LNCaP clone FGC (cell line): ENCODE results near the gene DEDD.

ENCODE experiments used
- DNase-seq: peaks from one replicate; pipeline ENCODE4 v3.0.0-alpha.2; 2011; ENCODE audit warnings: low read depth
- H3K4me3 ChIP-seq: 2 replicates; pipeline ENCODE4 v1.5.1; 2011; ENCODE audit warnings: mild to moderate bottlenecking, low read depth, low read length, control low read depth
- CTCF ChIP-seq: IDR thresholded peaks from 2 replicates; pipeline ENCODE4 v1.5.1; 2012; ENCODE audit warnings: mild to moderate bottlenecking; ENCODE audit not compliant: control insufficient read depth, insufficient read depth; ENCODE audit errors: extremely low read depth

DEDD gene

GRCh38 chr1:161106431-161106830 lies 26.0 kb downstream of the DEDD start:
- no peak for DNase-seq
- no peak overlapping the region for H3K4me3 ChIP-seq
- TF ChIP-seq CTCF = no peak

GRCh38 chr1:161100556-161100955 lies 31.9 kb downstream of the DEDD start:
- H3K4me3 ChIP-seq = no peak overlapping the region
- DNase-seq = no peak
- TF ChIP-seq CTCF = no peak

GRCh38 chr1:161099090-161099802 lies 33.2 kb downstream of the DEDD start:
- peak overlapping the region; percentile 93 for H3K4me3 ChIP-seq
- no peak for DNase-seq
- no peak for TF ChIP-seq CTCF

GRCh38 chr1:161098210-161099068 lies 34.0 kb downstream of the DEDD start, which contains the start of gene KLHDC9:
Gene KLHDC9, plus strand, starts transcription at chr1:161098361. Its CDS starts 175 bp downstream, at chr1:161098536.
- DNase-seq = peak; percentile 85
- 0 out of 2 replicates have a peak, but pooled peaks have one; percentile 4 for TF ChIP-seq CTCF
- H3K4me3 ChIP-seq = peak within 1 kb of the TSS; percentile 93

GRCh38 chr1:161096530-161096929 lies 35.9 kb downstream of the DEDD start:
- no peak for DNase-seq
- H3K4me3 ChIP-seq = no peak overlapping the region
- TF ChIP-seq CTCF = no peak

GRCh38 chr1:161096015-161096414 lies 36.5 kb downstream of the DEDD start:
- no peak for DNase-seq
- no peak overlapping the region for H3K4me3 ChIP-seq
- TF ChIP-seq CTCF = no peak
